Non-pigmented ciliary epithelial cell (primary cell): ENCODE results near the gene MCM9.

Source experiments
- DNase-seq: peaks from one replicate; pipeline ENCODE4 v3.0.0-alpha.2; 2010; ENCODE audit warnings: low read depth

The MCM9 gene

GRCh38 chr6:118934461-118935330 is at the start of gene MCM9:
TSS of gene MCM9 (minus strand) at chr6:118935159. CDS start at chr6:118931723, 3,436 bp downstream.
- DNase-seq, result no peak

GRCh38 chr6:118984342-118984741 is 49.4 kb upstream of the MCM9 start:
- no peak for DNase-seq

GRCh38 chr6:118982575-118982911 is 47.6 kb upstream of the MCM9 start:
- DNase-seq, result no peak

- DNase-seq, result no peak
Observed at GRCh38 chr6:118981884-118982574, 47.1 kb upstream of the MCM9 start.

GRCh38 chr6:118980063-118980462 is 45.1 kb upstream of the MCM9 start:
- no peak for DNase-seq

GRCh38 chr6:118974790-118975189 is 39.8 kb upstream of the MCM9 start:
- no peak for DNase-seq

- no peak for DNase-seq
Observed at GRCh38 chr6:118971682-118972081, 36.7 kb upstream of the MCM9 start.

GRCh38 chr6:118970866-118971265 is 35.9 kb upstream of the MCM9 start:
- DNase-seq, result no peak

GRCh38 chr6:118968416-118968815 is 33.5 kb upstream of the MCM9 start:
- DNase-seq, result no peak

- no peak for DNase-seq
Observed at GRCh38 chr6:118967239-118967638, 32.3 kb upstream of the MCM9 start.

- DNase-seq, result no peak
Observed at GRCh38 chr6:118965843-118966370, 30.9 kb upstream of the MCM9 start.

- DNase-seq, result no peak
Observed at GRCh38 chr6:118965371-118965770, 30.4 kb upstream of the MCM9 start.

GRCh38 chr6:118963003-118963402 is 28.0 kb upstream of the MCM9 start:
- no peak for DNase-seq

GRCh38 chr6:118959903-118960302 is 24.9 kb upstream of the MCM9 start:
- no peak for DNase-seq

GRCh38 chr6:118953391-118953790 is 18.4 kb upstream of the MCM9 start:
- no peak for DNase-seq

- DNase-seq, result no peak
Observed at GRCh38 chr6:118952683-118953082, 17.7 kb upstream of the MCM9 start.

GRCh38 chr6:118945217-118945616 is 10.3 kb upstream of the MCM9 start:
- DNase-seq, result no peak

GRCh38 chr6:118940770-118941169 is 5.8 kb upstream of the MCM9 start:
- DNase-seq, result no peak

- no peak for DNase-seq
Observed at GRCh38 chr6:118939683-118940082, 4.7 kb upstream of the MCM9 start.

- DNase-seq, result no peak
Observed at GRCh38 chr6:118935978-118936703, 1.2 kb upstream of the MCM9 start.

- DNase-seq, result no peak
Observed at GRCh38 chr6:118935331-118935668, 341 bp upstream of the MCM9 start.

- no peak for DNase-seq
Observed at GRCh38 chr6:118933855-118934460, 1.0 kb downstream of the MCM9 start.
